Measurements from ENCODE around the gene SLC7A14.

The SLC7A14 gene

GRCh38 chr3:170585937-170586310, at the start of gene SLC7A14:
TSS of gene SLC7A14 (minus strand) at chr3:170586075. CDS start at chr3:170526936, 59,139 bp downstream.
- no peak for DNase-seq

GRCh38 chr3:170635385-170635735, 49.5 kb upstream of the SLC7A14 start:
- DNase-seq: no peak

GRCh38 chr3:170634663-170635384, 48.9 kb upstream of the SLC7A14 start:
- no peak for DNase-seq

GRCh38 chr3:170633573-170633972, 47.7 kb upstream of the SLC7A14 start:
- DNase-seq: no peak

- DNase-seq: peak; percentile 60
These were observed 46.9 kb upstream of the SLC7A14 start for GRCh38 chr3:170632780-170633179.

GRCh38 chr3:170631755-170632488, 46.0 kb upstream of the SLC7A14 start:
- no peak for DNase-seq

- DNase-seq: no peak
These were observed 37.6 kb upstream of the SLC7A14 start for GRCh38 chr3:170623524-170623923.

GRCh38 chr3:170622369-170623159, 36.7 kb upstream of the SLC7A14 start:
- DNase-seq: no peak

GRCh38 chr3:170621256-170621655, 35.4 kb upstream of the SLC7A14 start:
- DNase-seq: no peak

GRCh38 chr3:170614214-170614966, 28.5 kb upstream of the SLC7A14 start:
- no peak for DNase-seq

- no peak for DNase-seq
These were observed 25.9 kb upstream of the SLC7A14 start for GRCh38 chr3:170611751-170612150.

- DNase-seq: no peak
These were observed 24.5 kb upstream of the SLC7A14 start for GRCh38 chr3:170610321-170610884.

- no peak for DNase-seq
These were observed 22.6 kb upstream of the SLC7A14 start for GRCh38 chr3:170608475-170608874.

- DNase-seq: no peak
These were observed 20.8 kb upstream of the SLC7A14 start for GRCh38 chr3:170606675-170607074.

GRCh38 chr3:170605490-170605889, 19.6 kb upstream of the SLC7A14 start:
- no peak for DNase-seq

- DNase-seq: no peak
These were observed 18.1 kb upstream of the SLC7A14 start for GRCh38 chr3:170603770-170604510.

- no peak for DNase-seq
These were observed 16.7 kb upstream of the SLC7A14 start for GRCh38 chr3:170602556-170602955.

GRCh38 chr3:170600005-170600624, 14.2 kb upstream of the SLC7A14 start:
- DNase-seq: no peak

GRCh38 chr3:170599091-170599490, 13.2 kb upstream of the SLC7A14 start:
- no peak for DNase-seq

- DNase-seq: no peak
These were observed 12.2 kb upstream of the SLC7A14 start for GRCh38 chr3:170598091-170598502.

GRCh38 chr3:170594528-170594927, 8.7 kb upstream of the SLC7A14 start:
- DNase-seq: no peak
